Bronchial epithelial cell (primary cell): ENCODE data around the gene OLFML1. TPM values are rescaled to one million over a fixed set of nuclear protein-coding genes. Genes with fewer than 3 reads are reported as not detected.

Source experiments
- DNase-seq: peaks from one replicate; pipeline ENCODE4 v3.0.0-alpha.2; 2010; ENCODE audit warnings: low read depth
- FAIRE-seq: peaks from 2 replicates; lab custom pipeline; 2011; peaks lifted over from hg19 to GRCh38; lab: Jason Lieb, UNC
- H3K27me3 ChIP-seq: 2 replicates; pipeline ENCODE4 v1.5.1; 2011; ENCODE audit warnings: low read length; ENCODE audit not compliant: control insufficient read depth, insufficient read depth
- H3K36me3 ChIP-seq: 2 replicates; pipeline ENCODE4 v1.5.1; 2011; ENCODE audit warnings: low read length; ENCODE audit not compliant: control insufficient read depth, insufficient read depth
- H3K4me3 ChIP-seq: 2 replicates; pipeline ENCODE4 v1.5.1; 2011; ENCODE audit warnings: mild to moderate bottlenecking, low read depth, low read length, control low read depth
- total RNA-seq: library from RNA; depleted of rRNA; stranded (reverse); fragments of >200 nt; gene quantifications from 2 replicates; pipeline ENCODE4 v1.2.1, GENCODE V29; 2014
- TF ChIP-seq, protein P1 (sequence below): IDR thresholded peaks from 2 replicates; pipeline ENCODE4 v1.5.1; 2011; ENCODE audit warnings: mild to moderate bottlenecking, moderate library complexity, low read length, control low read depth, inconsistent platforms; ENCODE audit not compliant: insufficient read depth, severe bottlenecking

Gene OLFML1
- total RNA-seq, 1 donor from 2014 or later: not detected

DNA sequence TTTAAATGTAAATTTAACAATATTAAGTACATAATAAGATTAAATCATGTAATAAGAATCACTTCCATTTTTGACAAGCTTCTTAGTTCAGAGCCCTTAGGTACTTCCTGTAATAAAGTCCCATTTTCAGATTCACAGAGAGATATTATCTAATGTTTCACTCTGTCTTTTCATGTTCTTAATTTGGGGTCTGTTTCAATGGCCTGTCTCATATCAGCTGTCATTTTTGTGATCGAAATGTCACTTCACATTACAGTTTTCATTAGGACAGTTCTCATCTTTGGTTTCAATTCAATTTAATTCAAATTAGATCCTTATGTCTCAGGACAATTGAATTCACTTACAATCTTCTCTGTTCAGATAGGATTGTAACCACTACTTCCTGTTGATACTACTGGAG lies 22.6 kb upstream of the OLFML1 start:
- Histone ChIP-seq H3K27me3 (no peaks in the 10 kb centered on the region), H3K36me3 (no peaks in the 10 kb centered on the region), H3K4me3 (no peak overlapping the region)
- FAIRE-seq: no peak
- TF ChIP-seq, protein P1, sequence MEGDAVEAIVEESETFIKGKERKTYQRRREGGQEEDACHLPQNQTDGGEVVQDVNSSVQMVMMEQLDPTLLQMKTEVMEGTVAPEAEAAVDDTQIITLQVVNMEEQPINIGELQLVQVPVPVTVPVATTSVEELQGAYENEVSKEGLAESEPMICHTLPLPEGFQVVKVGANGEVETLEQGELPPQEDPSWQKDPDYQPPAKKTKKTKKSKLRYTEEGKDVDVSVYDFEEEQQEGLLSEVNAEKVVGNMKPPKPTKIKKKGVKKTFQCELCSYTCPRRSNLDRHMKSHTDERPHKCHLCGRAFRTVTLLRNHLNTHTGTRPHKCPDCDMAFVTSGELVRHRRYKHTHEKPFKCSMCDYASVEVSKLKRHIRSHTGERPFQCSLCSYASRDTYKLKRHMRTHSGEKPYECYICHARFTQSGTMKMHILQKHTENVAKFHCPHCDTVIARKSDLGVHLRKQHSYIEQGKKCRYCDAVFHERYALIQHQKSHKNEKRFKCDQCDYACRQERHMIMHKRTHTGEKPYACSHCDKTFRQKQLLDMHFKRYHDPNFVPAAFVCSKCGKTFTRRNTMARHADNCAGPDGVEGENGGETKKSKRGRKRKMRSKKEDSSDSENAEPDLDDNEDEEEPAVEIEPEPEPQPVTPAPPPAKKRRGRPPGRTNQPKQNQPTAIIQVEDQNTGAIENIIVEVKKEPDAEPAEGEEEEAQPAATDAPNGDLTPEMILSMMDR: no peak
- no peak for DNase-seq

DNA sequence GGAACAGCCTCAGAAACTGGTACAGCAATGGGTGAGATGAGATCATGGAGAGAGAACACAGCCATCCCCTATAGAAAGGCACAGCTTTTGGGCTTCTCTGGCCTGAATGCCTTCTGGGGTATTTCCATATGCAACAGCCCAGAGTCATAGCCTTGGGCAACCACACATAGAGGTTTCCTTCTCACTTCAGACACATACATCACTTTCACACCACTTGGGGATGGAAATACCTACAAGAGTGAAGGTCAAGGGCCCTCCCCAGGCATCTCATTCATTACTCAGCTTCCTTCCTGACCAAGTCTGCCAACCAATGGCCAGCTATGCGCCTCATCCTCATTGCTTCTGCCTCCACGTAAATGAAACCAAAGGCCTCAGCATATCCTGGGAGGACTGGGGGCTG lies 17.7 kb upstream of the OLFML1 start:
- no peak for FAIRE-seq
- TF ChIP-seq, protein P1: no peak

DNA sequence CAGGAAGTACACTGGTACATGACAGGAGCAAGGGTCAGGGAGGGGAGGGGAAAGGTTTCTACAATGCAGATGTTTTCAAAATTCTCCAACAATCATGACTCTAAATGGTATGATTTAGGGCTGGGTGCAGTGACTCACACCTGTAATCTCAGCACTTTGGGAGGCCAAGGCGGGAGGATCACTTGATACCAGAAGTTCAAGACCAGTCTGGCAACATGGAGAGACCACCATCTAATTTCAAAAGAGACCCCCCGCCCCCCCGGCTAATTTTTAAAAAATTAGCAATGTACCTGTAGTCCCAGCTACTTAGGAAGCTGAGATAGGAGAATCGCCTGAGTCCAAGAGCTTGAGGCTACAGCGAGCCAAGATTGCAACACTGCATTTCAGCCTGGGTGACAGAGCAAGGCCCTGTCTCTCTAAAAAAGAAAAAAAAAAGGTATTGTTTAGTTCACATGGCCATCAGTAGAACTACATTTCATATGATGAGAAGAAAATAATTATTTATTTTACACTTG lies 15.9 kb upstream of the OLFML1 start:
- H3K27me3 ChIP-seq: no peaks in the 10 kb centered on the region
- TF ChIP-seq, protein P1: no peak
- FAIRE-seq (no peak), DNase-seq (no peak)
- H3K4me3 ChIP-seq: no peak overlapping the region
- H3K36me3 ChIP-seq: no peaks in the 10 kb centered on the region

More for the DNA sequence above, 17.7 kb upstream of the OLFML1 start:
- DNase-seq: peak; percentile 28
- Histone ChIP-seq H3K27me3 (no peaks in the 10 kb centered on the region), H3K36me3 (no peaks in the 10 kb centered on the region), H3K4me3 (no peak overlapping the region)

DNA sequence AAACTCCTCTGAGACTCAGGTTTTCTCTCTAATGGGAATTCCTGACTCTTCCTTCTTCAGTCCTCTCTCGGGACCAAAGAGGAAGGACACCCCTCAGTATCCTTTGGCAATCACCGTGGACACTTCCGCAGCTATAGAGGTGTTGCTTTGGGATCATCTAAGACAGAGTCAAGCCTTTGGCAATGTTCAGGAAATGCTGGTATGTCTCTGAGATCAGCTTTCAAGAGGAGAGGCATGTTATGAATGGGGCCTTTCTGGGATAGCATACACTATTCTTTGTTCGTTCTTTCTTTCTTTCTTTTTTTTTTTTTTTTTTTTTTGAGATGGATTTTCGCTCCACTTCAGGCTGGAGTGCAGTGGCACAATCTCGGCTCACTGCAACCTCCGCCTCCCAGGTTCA lies 14.2 kb upstream of the OLFML1 start:
- TF ChIP-seq, protein P1: no peak
- DNase-seq (no peak), FAIRE-seq (no peak)
- Histone ChIP-seq H3K27me3 (no peaks in the 10 kb centered on the region), H3K36me3 (no peaks in the 10 kb centered on the region), H3K4me3 (no peak overlapping the region)

DNA sequence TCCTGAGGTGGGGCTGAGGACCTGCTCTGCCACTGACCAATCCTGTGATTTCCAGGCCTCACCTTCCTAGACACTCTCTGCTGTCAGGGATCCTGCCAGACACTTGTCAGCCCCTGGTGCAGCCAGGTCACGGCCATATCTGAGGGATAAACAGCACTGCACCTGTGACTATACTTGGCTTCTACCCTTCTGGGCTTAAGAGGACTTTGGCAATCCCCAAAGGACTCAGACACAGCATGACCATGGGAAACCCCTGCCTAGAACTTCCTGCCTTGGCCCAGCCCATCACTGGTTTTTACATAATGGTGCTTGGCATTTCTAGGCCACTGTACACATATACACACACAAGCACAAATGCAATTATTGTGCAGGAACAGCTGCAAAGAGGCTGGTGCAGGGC lies 11.6 kb upstream of the OLFML1 start:
- H3K27me3 ChIP-seq: no peaks in the 10 kb centered on the region
- DNase-seq: no peak

More for the DNA sequence above, 11.6 kb upstream of the OLFML1 start:
- TF ChIP-seq, protein P1: no peak
- no peak overlapping the region for H3K4me3 ChIP-seq
- FAIRE-seq: peak; percentile 47
- H3K36me3 ChIP-seq: no peaks in the 10 kb centered on the region
